Frontal cortex (tissue), 4 donors: ENCODE data around the gene CES2. TPM values are rescaled to one million over a fixed set of nuclear protein-coding genes. Genes with fewer than 3 reads are reported as not detected.
"Not testable (repeated sequence)": the region's sequence is repeated elsewhere in the genome, so short reads cannot be mapped to it uniquely, and the experiment has no call there.

Experiments used
- DNase-seq, 2 donors: peaks; one replicate each; pipeline ENCODE4 v3.0.0; 2012; ENCODE audit warnings: low spot score in 2 of 2
- FAIRE-seq: peaks from 2 replicates; lab custom pipeline; 2012; peaks lifted over from hg19 to GRCh38; lab: Jason Lieb, UNC
- total RNA-seq: library from RNA; depleted of rRNA; stranded (reverse); fragments of >200 nt; gene quantifications from one replicate; pipeline ENCODE4 v1.2.3, GENCODE V29; 2014
- donor health status: control.
- donor health status: control.
- donor health status: control.

Gene CES2
- total RNA-seq, 1 donor from 2014 or later = 22.8 TPM

- no peak for DNase-seq
- no peak for FAIRE-seq
Measured at GRCh38 chr16:66950437-66950836, 15.1 kb downstream of the CES2 start.

GRCh38 chr16:66950971-66951790 is 15.9 kb downstream of the CES2 start:
- DNase-seq (no peak), FAIRE-seq (no peak)

GRCh38 chr16:66952430-66953110 is 17.3 kb downstream of the CES2 start:
- DNase-seq = no peak
- no peak for FAIRE-seq

GRCh38 chr16:66953462-66954096 is 18.3 kb downstream of the CES2 start:
- no peak for FAIRE-seq
- DNase-seq = no peak

- no peak for FAIRE-seq
- peak; percentile 64 to 77 for DNase-seq
Measured at GRCh38 chr16:66954097-66954659, 18.9 kb downstream of the CES2 start.

- not testable (repeated sequence) for DNase-seq, FAIRE-seq
Measured at GRCh38 chr16:66955363-66956153, 20.2 kb downstream of the CES2 start.

GRCh38 chr16:66956154-66956457 is 20.8 kb downstream of the CES2 start:
- DNase-seq, FAIRE-seq: not testable (repeated sequence)

- FAIRE-seq (no peak), DNase-seq (no peak)
Measured at GRCh38 chr16:66958857-66959703, 23.8 kb downstream of the CES2 start.

- FAIRE-seq (no peak), DNase-seq (no peak)
Measured at GRCh38 chr16:66959704-66960161, 24.4 kb downstream of the CES2 start.

- no peak for FAIRE-seq
Measured at GRCh38 chr16:66960270-66960669, 25.0 kb downstream of the CES2 start.

GRCh38 chr16:66961065-66961744 is 25.9 kb downstream of the CES2 start, which contains the start of gene CES3:
CES3 (plus strand) TSS chr16:66961266; CDS start chr16:66961308, 42 bp downstream.
- FAIRE-seq = no peak
- no peak for DNase-seq

More at GRCh38 chr16:66960270-66960669, 25.0 kb downstream of the CES2 start:
- no peak for DNase-seq

GRCh38 chr16:66961914-66962313 is 26.6 kb downstream of the CES2 start:
- FAIRE-seq = no peak
- DNase-seq = no peak

- no peak for DNase-seq
- FAIRE-seq = no peak
Measured at GRCh38 chr16:66964049-66964448, 28.7 kb downstream of the CES2 start.

GRCh38 chr16:66968847-66969246 is 33.5 kb downstream of the CES2 start:
- no peak for DNase-seq
- no peak for FAIRE-seq

- no peak for FAIRE-seq
- no peak for DNase-seq
Measured at GRCh38 chr16:66970775-66971720, 35.7 kb downstream of the CES2 start.

- FAIRE-seq (no peak), DNase-seq (no peak)
Measured at GRCh38 chr16:66972983-66973382, 37.7 kb downstream of the CES2 start.

GRCh38 chr16:66973716-66974115 is 38.4 kb downstream of the CES2 start:
- FAIRE-seq = no peak
- no peak for DNase-seq
